Heart right ventricle (tissue), 16 donors: Measurements from ENCODE around the gene CHEK2. TPM values are rescaled to one million over a fixed set of nuclear protein-coding genes. Genes with fewer than 3 reads are reported as not detected.

Experiments
- ATAC-seq, 8 donors: fragments of 200-7000 bp; cut with Tn5 transposase; one replicate each; pipeline ENCODE4 v1.9.1; 2020; ENCODE audit warnings: mild to moderate bottlenecking in 8 of 8, moderate library complexity in 8 of 8, moderate number of reproducible peaks in 1 of 8
- DNase-seq, 2 donors: peaks; one replicate each; pipeline ENCODE4 v3.0.0-alpha.2; 2020
- H3K27ac ChIP-seq, 10 donors: fragments of 200-600 bp; sonication (generic) in 2 of 10; one replicate each; pipeline versions ENCODE4 v1.5.0 to v1.8.0; 2020 to 2022; ENCODE audit warnings: mild to moderate bottlenecking in 3 of 10
- H3K27me3 ChIP-seq, 7 donors: fragments of 200-600 bp; one replicate each; pipeline ENCODE4 v1.8.0; 2021 to 2022; ENCODE audit warnings: mild to moderate bottlenecking in 2 of 7
- H3K36me3 ChIP-seq, 9 donors: fragments of 200-600 bp; sonication (generic) in 1 of 9; one replicate each; pipeline versions ENCODE4 v1.5.0 to v1.8.0; 2020 to 2022; ENCODE audit warnings: mild to moderate bottlenecking in 2 of 9
- H3K4me1 ChIP-seq, 9 donors: fragments of 200-600 bp; sonication (generic) in 1 of 9; one replicate each; pipeline versions ENCODE4 v1.5.0 to v1.8.0; 2020 to 2022; ENCODE audit warnings: mild to moderate bottlenecking in 4 of 9
- H3K4me3 ChIP-seq, 10 donors: fragments of 200-600 bp; sonication (generic) in 2 of 10; one replicate each; pipeline versions ENCODE4 v1.5.0 to v1.8.0; 2020 to 2022; ENCODE audit warnings: mild to moderate bottlenecking in 7 of 10, moderate library complexity in 2 of 10
- H3K9me3 ChIP-seq, 11 donors: fragments of 200-600 bp in 10 of 11; sonication (generic) in 2 of 11; one replicate each; pipeline versions ENCODE4 v1.5.0 to v1.8.0; 2013 to 2022; ENCODE audit warnings: mild to moderate bottlenecking in 2 of 11, control low read depth in 1 of 11, moderate library complexity in 1 of 11
- CTCF ChIP-seq, 9 donors: fragments of 200-600 bp; sonication (generic) in 2 of 9; IDR thresholded peaks; one replicate each; pipeline versions ENCODE4 v1.5.0 to v1.8.0; 2021 to 2022; ENCODE audit warnings: antibody characterized with exemption in 9 of 9, mild to moderate bottlenecking in 5 of 9, moderate library complexity in 1 of 9
- WGBS, 2 donors: extraction: QIAGEN DNeasy Blood & Tissue Kit; methylation state at CpG; one replicate each; pipeline ENCODE4 v1.1.7; 2013; ENCODE audit warnings: inconsistent platforms in 1 of 2; 5-methylcytosine and 5-hydroxymethylcytosine counted together
- intact Hi-C, 10 donors: fragments of 100-400 bp; cut with DNase I; formaldehyde crosslinking; loops; one replicate each; pipeline versions ENCODE4 v1.11.1 to v1.14.2; 2022
- polyA plus RNA-seq, 2 donors: library from polyadenylated mRNA; stranded (reverse); fragments of 200-250 nt; gene quantifications; one replicate each; pipeline ENCODE4 v1.2.3, GENCODE V29; 2013
- total RNA-seq, 10 donors: library from RNA; stranded (reverse); fragmentation: NEBNext Ultra II Directional in 3 of 10; extraction: Animal tissue kit (Norgen Biotek cat#: 25700) in 3 of 10; gene quantifications; one replicate each; pipeline versions ENCODE4 v1.2.1 to v1.2.4, GENCODE V29; 2021 to 2023
- donor health status: Arrhythmogenic right ventricular cardiomyopathy.
- donor health status: ischemic (EF 13 %, LVEDD 7.1; RV severe dilation, severe dysfunction).
- donor health status: healthy with polysubstance abuse.
- donor health status: DM: no; HTN: yes; CAD: no.
- donor health status: DM: no; HTN: no; CAD: no.
- donor health status: ischemic (EF 25% LVEDD 6.9; RV normal size, moderate dysfunction).
- donor health status: ischemic (EF 25% LVEDD 5.7; RV mildly dilated, moderate dysfunction).
- donor health status: healthy.
- donor health status: DM: yes; HTN: yes; CAD: no.
- donor health status: Ischemic cardiomyopathy.
- donor health status: ischemic (EF 35%, LVEDD 5.7; RV mildly dilated, moderate dysfunction).
- donor health status: nonischemic (EF 11% LVEDD 7.7; RV severe dilation, severe dysfunction).
- donor health status: DM: yes; HTN: yes; CAD: no.
- donor health status: PGD.
- donor health status: ischemic (EF 29% LVEDD 5.4; RV normal size, mild dysfunction).
- donor health status: nonischemic (EF 23%, LVEDD 6.1; RV moderate dilation, normal function).

Gene CHEK2
- total and polyA plus RNA-seq, 12 donors: 0.74 to 8.0 (median 1.7) TPM

- intact Hi-C loops: no loop called here
- WGBS, 2 donors: 91 to 92% methylated on average over 2 of the region's 2 CpGs
- H3K9me3 ChIP-seq: no peaks in the 10 kb centered on the region
These were observed 102.3 kb downstream of the CHEK2 start for GRCh38 chr22:28639321-28639720.

More at GRCh38 chr22:28639321-28639720, 102.3 kb downstream of the CHEK2 start:
- DNase-seq (no peak), ATAC-seq (no peak)
- H3K27me3 ChIP-seq: no peaks in the 10 kb centered on the region
- no peak for TF ChIP-seq CTCF (IDR thresholded peaks at IDR 0.05)
- no peak overlapping the region for H3K27ac ChIP-seq
- H3K36me3 ChIP-seq: no peaks in the 10 kb centered on the region
- no peaks in the 10 kb centered on the region for H3K4me1 ChIP-seq
- H3K4me3 ChIP-seq: no peak overlapping the region

Other genes starting within 250 kb of the CHEK2 start
- 10 to 100 TPM in 9 of 10 donors, 1 to 10 TPM in 1; 9.9 to 27.7 (median 20.9) TPM for gene TTC28, start 62.0 kb downstream of the CHEK2 start, total RNA-seq
- 1 to 10 TPM; 2.1 to 6.4 TPM for gene TTC28, start 62.0 kb downstream of the CHEK2 start, polyA plus RNA-seq
- 10 to 100 TPM in 3 of 10 donors, 1 to 10 TPM in 7; 7.1 to 13.8 (median 8.7) TPM for gene HSCB, start 219 bp upstream of the CHEK2 start, total RNA-seq
- 10 to 100 TPM; 15.0 to 16.8 TPM for gene HSCB, start 219 bp upstream of the CHEK2 start, polyA plus RNA-seq
- gene CCDC117, start 30.9 kb upstream of the CHEK2 start, total RNA-seq: 10 to 100 TPM in 7 of 10 donors, 1 to 10 TPM in 3; 7.7 to 15.0 (median 11.5) TPM
- 1 to 10 TPM; 5.9 to 9.4 TPM for gene CCDC117, start 30.9 kb upstream of the CHEK2 start, polyA plus RNA-seq
- gene XBP1, start 58.7 kb upstream of the CHEK2 start, total RNA-seq: 100 to 1,000 TPM in 2 of 10 donors, 10 to 100 TPM in 8; 56.5 to 140 (median 67.9) TPM
- gene XBP1, start 58.7 kb upstream of the CHEK2 start, polyA plus RNA-seq: 100 to 1,000 TPM in 1 of 2 donors, 10 to 100 TPM in 1; 22.5 to 138 TPM
- 1 to 10 TPM; 4.4 to 7.7 (median 6.3) TPM for gene ZNRF3, start 141.8 kb upstream of the CHEK2 start, total RNA-seq
- 1 to 10 TPM; 1.8 to 2.2 TPM for gene ZNRF3, start 141.8 kb upstream of the CHEK2 start, polyA plus RNA-seq